ENCODE measurements around the gene PUM2. TPM values are rescaled to one million over a fixed set of nuclear protein-coding genes. Genes with fewer than 3 reads are reported as not detected.

The PUM2 gene
- total and polyA plus RNA-seq, 8 donors, result 86.4 to 129 (median 118) TPM

DNA sequence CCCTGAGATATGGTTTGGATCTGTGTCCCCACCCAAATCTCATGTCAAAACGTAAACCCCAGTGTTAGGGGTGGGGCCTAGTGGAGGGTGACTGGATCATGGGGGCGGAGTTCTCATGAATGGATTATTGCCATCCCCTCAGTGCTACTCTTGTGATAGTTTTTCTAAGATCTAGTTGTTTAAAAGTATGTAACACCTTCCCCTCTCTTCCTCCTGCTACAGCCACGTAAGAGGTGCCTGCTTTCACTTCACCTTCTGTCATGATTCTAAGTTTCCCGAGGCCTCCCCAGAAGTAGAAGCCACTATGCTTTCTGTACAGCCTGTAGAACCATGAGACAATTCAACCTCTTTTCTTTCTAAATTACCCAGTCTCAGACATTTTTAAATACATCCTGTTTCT lies 16.9 kb downstream of the PUM2 start:
- ATAC-seq, result no peak
- TF ChIP-seq, protein P1, sequence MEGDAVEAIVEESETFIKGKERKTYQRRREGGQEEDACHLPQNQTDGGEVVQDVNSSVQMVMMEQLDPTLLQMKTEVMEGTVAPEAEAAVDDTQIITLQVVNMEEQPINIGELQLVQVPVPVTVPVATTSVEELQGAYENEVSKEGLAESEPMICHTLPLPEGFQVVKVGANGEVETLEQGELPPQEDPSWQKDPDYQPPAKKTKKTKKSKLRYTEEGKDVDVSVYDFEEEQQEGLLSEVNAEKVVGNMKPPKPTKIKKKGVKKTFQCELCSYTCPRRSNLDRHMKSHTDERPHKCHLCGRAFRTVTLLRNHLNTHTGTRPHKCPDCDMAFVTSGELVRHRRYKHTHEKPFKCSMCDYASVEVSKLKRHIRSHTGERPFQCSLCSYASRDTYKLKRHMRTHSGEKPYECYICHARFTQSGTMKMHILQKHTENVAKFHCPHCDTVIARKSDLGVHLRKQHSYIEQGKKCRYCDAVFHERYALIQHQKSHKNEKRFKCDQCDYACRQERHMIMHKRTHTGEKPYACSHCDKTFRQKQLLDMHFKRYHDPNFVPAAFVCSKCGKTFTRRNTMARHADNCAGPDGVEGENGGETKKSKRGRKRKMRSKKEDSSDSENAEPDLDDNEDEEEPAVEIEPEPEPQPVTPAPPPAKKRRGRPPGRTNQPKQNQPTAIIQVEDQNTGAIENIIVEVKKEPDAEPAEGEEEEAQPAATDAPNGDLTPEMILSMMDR (IDR thresholded peaks at IDR 0.05), result no peak

DNA sequence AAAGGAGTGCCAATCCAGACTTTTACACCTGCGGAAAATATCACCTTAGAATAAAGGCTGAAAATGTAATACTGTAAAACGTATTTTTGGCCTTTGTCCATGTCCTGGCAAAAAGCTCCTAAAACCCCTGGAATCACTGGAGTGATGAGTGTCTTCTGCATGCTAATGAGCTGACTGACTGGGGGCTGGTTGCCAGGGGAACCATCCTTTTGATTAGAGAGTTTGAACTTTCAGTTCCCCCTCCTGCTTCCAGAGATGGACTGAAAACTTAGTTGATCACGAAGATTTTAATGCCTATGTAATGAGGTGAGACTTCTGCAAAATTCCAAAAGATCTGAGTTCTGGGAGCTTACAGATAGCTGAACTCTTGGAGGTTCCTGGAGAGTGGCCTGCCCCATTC lies 20.5 kb downstream of the PUM2 start:
- DNase-seq, result no peak
- TF ChIP-seq, protein P1 (IDR thresholded peaks at IDR 0.05), result no peak

More for the DNA sequence above, 16.9 kb downstream of the PUM2 start:
- Histone ChIP-seq H3K4me1 (peaks cover 13 to 37% of the 10 kb centered on the region in 2 donors), H3K36me3 (no peaks in the 10 kb centered on the region), H3K9me3 (no peaks in the 10 kb centered on the region), H3K4me3 (no peak overlapping the region), H3K27me3 (no peaks in the 10 kb centered on the region), H3K27ac (no peak overlapping the region)
- intact Hi-C loops (cut with DNase I), result no loop called here
- DNase-seq, result no peak

DNA sequence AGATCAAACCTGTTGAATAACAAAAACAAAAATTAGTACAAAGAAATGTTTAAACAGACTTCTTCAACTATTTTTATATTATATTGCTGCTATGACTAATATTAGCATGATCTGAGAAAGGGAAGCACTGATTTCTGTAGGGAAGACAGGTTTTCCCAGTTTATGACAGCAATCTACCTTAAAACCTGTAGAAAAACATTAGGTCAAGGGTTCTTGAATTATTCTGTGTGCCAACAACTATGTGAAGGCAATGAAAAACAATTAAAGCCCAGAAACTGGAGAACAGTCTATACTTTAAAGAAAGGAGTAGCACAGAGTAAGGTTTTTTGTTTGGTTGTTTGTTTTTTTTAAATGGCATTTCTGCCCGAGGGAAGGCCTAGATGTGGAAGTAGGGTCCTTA lies 23.3 kb downstream of the PUM2 start:
- H3K36me3 ChIP-seq, result peaks cover 0 to 25% of the 10 kb centered on the region in 2 donors
- peak overlapping the region; percentile 23 to 43 for H3K27ac ChIP-seq
- intact Hi-C loops (cut with DNase I), result no loop called here

More for the DNA sequence above, 20.5 kb downstream of the PUM2 start:
- no peak overlapping the region for H3K4me3 ChIP-seq
- H3K9me3 ChIP-seq, result no peaks in the 10 kb centered on the region
- no peaks in the 10 kb centered on the region for H3K27me3 ChIP-seq
- peaks cover 16 to 39% of the 10 kb centered on the region in 2 donors for H3K4me1 ChIP-seq
- H3K36me3 ChIP-seq, result peaks cover 0 to 8% of the 10 kb centered on the region in 2 donors
- intact Hi-C loops (cut with DNase I), result no loop called here
- no peak overlapping the region for H3K27ac ChIP-seq
- ATAC-seq, result no peak

DNA sequence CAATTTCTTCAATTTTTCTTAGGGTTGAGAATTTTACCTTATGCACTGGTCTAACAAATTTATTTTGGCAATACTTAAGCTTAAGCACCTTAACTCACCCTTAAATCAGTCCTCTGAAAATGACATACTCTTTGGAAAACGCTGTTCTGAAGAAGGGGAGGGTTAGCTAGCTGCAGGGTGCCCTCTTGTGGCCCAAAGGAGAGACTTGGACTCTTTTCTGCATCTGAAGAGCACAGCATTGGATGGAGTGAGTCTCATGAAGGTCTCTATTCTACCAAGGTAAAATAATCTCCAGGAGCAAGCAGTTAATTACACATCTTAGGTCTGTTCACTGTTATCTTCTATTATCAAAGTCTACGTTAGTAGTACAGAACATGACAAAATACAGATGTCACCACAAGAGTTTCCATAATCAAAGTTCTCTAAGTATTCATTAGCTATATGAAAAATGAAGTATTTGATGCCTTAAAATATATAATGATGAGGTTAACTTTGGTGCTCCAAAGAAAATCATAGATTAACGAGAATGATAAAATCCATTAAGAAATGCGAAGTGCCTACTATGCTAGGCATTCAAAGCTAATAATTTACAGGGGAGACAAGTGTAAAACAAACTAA lies 24.4 kb downstream of the PUM2 start:
- DNase-seq, result peak in 1 of 4 donors; percentile 65
- H3K4me1 ChIP-seq, result peaks cover 9 to 47% of the 10 kb centered on the region in 2 donors
- ATAC-seq, result peak; percentile 91
- intact Hi-C loops (cut with DNase I), result no loop called here
- H3K36me3 ChIP-seq, result peaks cover 0 to 29% of the 10 kb centered on the region in 2 donors
- H3K27me3 ChIP-seq, result no peaks in the 10 kb centered on the region
- TF ChIP-seq, protein P1 (IDR thresholded peaks at IDR 0.05), result peak; percentile 57 to 64
- H3K4me3 ChIP-seq, result no peak overlapping the region
- peak overlapping the region in 1 of 2 donors; percentile 23 for H3K27ac ChIP-seq
- no peaks in the 10 kb centered on the region for H3K9me3 ChIP-seq

More for the DNA sequence above, 23.3 kb downstream of the PUM2 start:
- ATAC-seq (peak; percentile 33), DNase-seq (no peak)
- H3K27me3 ChIP-seq, result no peaks in the 10 kb centered on the region
- TF ChIP-seq, protein P1 (IDR thresholded peaks at IDR 0.05), result no peak
- peaks cover 9 to 43% of the 10 kb centered on the region in 2 donors for H3K4me1 ChIP-seq
- no peaks in the 10 kb centered on the region for H3K9me3 ChIP-seq
- H3K4me3 ChIP-seq, result no peak overlapping the region

DNA sequence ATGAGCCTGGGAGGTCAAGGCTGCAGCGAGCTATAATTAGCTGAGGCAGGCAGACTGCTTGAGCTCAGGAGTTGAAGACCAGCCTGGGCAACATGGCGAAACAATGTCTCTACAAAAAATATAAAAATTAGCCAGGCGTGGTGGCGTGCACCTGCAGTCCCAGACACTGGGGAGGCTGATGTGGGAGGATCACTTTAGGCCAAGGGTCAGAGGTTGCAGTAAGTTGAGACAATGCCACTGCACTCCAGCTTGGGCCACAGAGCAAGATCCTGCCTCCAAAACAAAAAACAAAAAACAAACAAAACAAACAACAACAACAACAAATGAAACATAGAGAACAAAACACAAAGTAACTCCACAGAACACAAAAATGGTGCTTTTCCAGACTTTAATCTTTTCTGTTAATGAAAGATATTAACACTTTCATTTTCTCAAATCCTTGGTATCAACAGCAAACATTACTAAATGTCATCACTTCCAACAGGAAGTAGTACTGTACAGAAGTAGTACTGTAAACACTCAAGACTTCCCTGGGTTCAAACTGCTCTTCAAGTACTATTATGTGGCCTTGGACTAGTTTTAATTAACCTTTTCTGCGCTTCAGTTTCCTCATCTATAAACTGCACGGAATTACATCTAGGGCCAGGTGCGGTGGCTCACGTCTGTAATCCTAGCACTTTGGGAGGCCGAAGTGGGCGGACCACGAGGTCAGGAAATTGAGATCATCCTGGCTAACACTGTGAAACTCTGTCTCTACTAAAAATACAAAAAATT lies 27.9 kb downstream of the PUM2 start:
- DNase-seq (no peak), ATAC-seq (peak; percentile 21)
- H3K4me3 ChIP-seq, result no peak overlapping the region
- TF ChIP-seq, protein P1 (IDR thresholded peaks at IDR 0.05), result no peak
- no peaks in the 10 kb centered on the region for H3K27me3 ChIP-seq
- H3K9me3 ChIP-seq, result no peaks in the 10 kb centered on the region
- intact Hi-C loops (cut with DNase I), result no loop called here
- H3K4me1 ChIP-seq, result peaks cover 9 to 40% of the 10 kb centered on the region in 2 donors
- H3K36me3 ChIP-seq, result peaks cover 0 to 52% of the 10 kb centered on the region in 2 donors
- no peak overlapping the region for H3K27ac ChIP-seq
